SH-SY5Y (cell line): ENCODE measurements around the gene GJB2.

Experiments used
- GATA2 ChIP-seq: IDR thresholded peaks from 2 replicates; pipeline ENCODE4 v1.6.1; 2011; ENCODE audit warnings: mild to moderate bottlenecking, low read depth, low read length
- GATA3 ChIP-seq: IDR thresholded peaks from 2 replicates; pipeline ENCODE4 v1.6.1; 2011; ENCODE audit warnings: low read depth, mild to moderate bottlenecking, low read length, moderate library complexity

DNA sequence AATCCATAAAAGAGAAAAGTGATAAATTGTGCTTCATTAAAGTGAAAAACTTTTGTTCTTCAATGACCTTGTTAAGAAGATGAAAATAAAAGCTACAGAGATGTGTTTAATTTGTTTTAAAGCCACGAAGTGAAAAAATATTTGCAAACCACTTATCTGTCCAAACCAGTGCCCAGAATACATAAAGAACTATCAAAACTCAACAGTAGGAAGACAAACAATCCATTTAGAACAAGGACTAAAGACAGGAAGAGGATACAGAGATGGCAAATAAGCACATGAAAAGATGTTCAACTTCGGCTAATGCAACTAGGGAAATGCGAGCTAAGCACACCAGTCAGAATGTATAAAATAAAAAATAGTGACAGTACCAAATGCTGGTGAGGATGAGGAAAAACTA lies 24.4 kb upstream of the GJB2 start:
- no peak for TF ChIP-seq GATA2
- no peak for TF ChIP-seq GATA3
